ENCODE measurements around the gene LARGE1.

The LARGE1 gene

GRCh38 chr22:33274214-33275072 is 645.8 kb downstream of the LARGE1 start:
- Histone ChIP-seq H3K9me2 (replicated peaks; ENCODE audit: insufficient read depth, low read length) (no peaks in the 10 kb centered on the region), H3F3A (ENCODE audit: insufficient read depth) (peaks cover 24% of the 10 kb centered on the region), H3K9me3 (ENCODE audit: insufficient read depth, low read length) (no peaks in the 10 kb centered on the region), H3K79me2 (ENCODE audit: insufficient read depth, low read length) (no peaks in the 10 kb centered on the region), H3K27ac (ENCODE audit: low read depth, low read length) (peak overlapping the region; percentile 88), H3K9ac (ENCODE audit: low read length) (peak overlapping the region; percentile 40; the same call in 1 of the 2 replicates), H3K27me3 (ENCODE audit: low read length) (no peaks in the 10 kb centered on the region), H3K4me2 (ENCODE audit: low read depth, low read length, poor library complexity, severe bottlenecking) (peak overlapping the region; percentile 59), H4K20me1 (ENCODE audit: low read depth, low read length) (no peaks in the 10 kb centered on the region), H3K4me3 (ENCODE audit: insufficient read depth, low read length, poor library complexity, severe bottlenecking) (no peak overlapping the region), H2AFZ (ENCODE audit: low read depth, low read length, severe bottlenecking) (peak overlapping the region; percentile 91), H3K36me3 (ENCODE audit: low read length) (no peaks in the 10 kb centered on the region)
- no peak for TF ChIP-seq EZH2phosphoT487 (conservative IDR thresholded peaks at IDR 0.05; ENCODE audit: low read length)
- TF ChIP-seq CTCF (IDR thresholded peaks at IDR 0.05; ENCODE audit: insufficient read depth, low read length, poor library complexity, severe bottlenecking): peak; percentile 89

- H3K4me3 ChIP-seq (ENCODE audit: insufficient read depth, low read length, poor library complexity, severe bottlenecking): peak overlapping the region; percentile 28
- peak overlapping the region; percentile 16 for H2AFZ ChIP-seq (ENCODE audit: low read depth, low read length, severe bottlenecking)
- TF ChIP-seq CTCF (IDR thresholded peaks at IDR 0.05; ENCODE audit: insufficient read depth, low read length, poor library complexity, severe bottlenecking) (no peak), EZH2phosphoT487 (conservative IDR thresholded peaks at IDR 0.05; ENCODE audit: low read length) (no peak)
- H3K36me3 ChIP-seq (ENCODE audit: low read length): no peaks in the 10 kb centered on the region
- no peaks in the 10 kb centered on the region for H3K9me3 ChIP-seq (ENCODE audit: insufficient read depth, low read length)
- H3F3A ChIP-seq (ENCODE audit: insufficient read depth): peaks cover 24% of the 10 kb centered on the region
- H4K20me1 ChIP-seq (ENCODE audit: low read depth, low read length): no peaks in the 10 kb centered on the region
- H3K9me2 ChIP-seq (replicated peaks; ENCODE audit: insufficient read depth, low read length): no peaks in the 10 kb centered on the region
- no peaks in the 10 kb centered on the region for H3K79me2 ChIP-seq (ENCODE audit: insufficient read depth, low read length)
- H3K4me2 ChIP-seq (ENCODE audit: low read depth, low read length, poor library complexity, severe bottlenecking): peak overlapping the region; percentile 59
- peak overlapping the region; percentile 88 for H3K27ac ChIP-seq (ENCODE audit: low read depth, low read length)
- H3K27me3 ChIP-seq (ENCODE audit: low read length): no peaks in the 10 kb centered on the region
- H3K9ac ChIP-seq (ENCODE audit: low read length): peak overlapping the region; percentile 40
These were observed 647.4 kb downstream of the LARGE1 start for GRCh38 chr22:33272871-33273270.

DNA sequence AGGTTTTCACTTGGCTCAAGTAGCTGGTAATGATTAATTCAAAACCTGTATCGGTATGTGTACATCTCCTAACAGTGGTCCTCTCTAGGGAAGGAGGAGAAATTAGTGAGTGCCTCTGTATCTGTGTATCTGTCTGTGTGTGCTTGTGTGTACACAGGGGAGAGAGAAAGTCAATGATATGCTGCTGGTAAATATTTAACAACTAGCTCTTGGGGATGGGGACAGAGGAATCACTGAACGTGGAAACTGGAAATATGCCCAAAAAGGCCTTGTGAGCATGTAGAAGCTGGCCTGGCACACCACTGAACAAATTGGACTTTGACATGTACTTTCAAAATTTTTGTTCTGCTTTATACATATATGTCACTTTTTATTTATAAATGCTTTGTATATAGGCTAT is 648.1 kb downstream of the LARGE1 start:
- H3K36me3 ChIP-seq (ENCODE audit: low read length): no peaks in the 10 kb centered on the region
- peaks cover 24% of the 10 kb centered on the region for H3F3A ChIP-seq (ENCODE audit: insufficient read depth)
- TF ChIP-seq CTCF (IDR thresholded peaks at IDR 0.05; ENCODE audit: insufficient read depth, low read length, poor library complexity, severe bottlenecking) (no peak), EZH2phosphoT487 (conservative IDR thresholded peaks at IDR 0.05; ENCODE audit: low read length) (no peak)
- H3K9ac ChIP-seq (ENCODE audit: low read length): peak overlapping the region; percentile 40
- H3K4me3 ChIP-seq (ENCODE audit: insufficient read depth, low read length, poor library complexity, severe bottlenecking): peak overlapping the region; percentile 28
- peak overlapping the region; percentile 59 for H3K4me2 ChIP-seq (ENCODE audit: low read depth, low read length, poor library complexity, severe bottlenecking)
- H3K27ac ChIP-seq (ENCODE audit: low read depth, low read length): peak overlapping the region; percentile 88
- peak overlapping the region; percentile 16 for H2AFZ ChIP-seq (ENCODE audit: low read depth, low read length, severe bottlenecking)
- no peaks in the 10 kb centered on the region for H3K79me2 ChIP-seq (ENCODE audit: insufficient read depth, low read length)
- H3K9me2 ChIP-seq (replicated peaks; ENCODE audit: insufficient read depth, low read length): no peaks in the 10 kb centered on the region
- no peaks in the 10 kb centered on the region for H3K27me3 ChIP-seq (ENCODE audit: low read length)
- no peaks in the 10 kb centered on the region for H4K20me1 ChIP-seq (ENCODE audit: low read depth, low read length)
- no peaks in the 10 kb centered on the region for H3K9me3 ChIP-seq (ENCODE audit: insufficient read depth, low read length)

Data from SU-DHL-6 (cell line).